Esophagus squamous epithelium (tissue), 4 donors: Measurements from ENCODE around the gene TSPAN32.

Source experiments
- POLR2A ChIP-seq, 4 donors: fragments of 450-650 bp; IDR thresholded peaks; one replicate each; pipeline ENCODE4 v1.6.1; 2017; ENCODE audit warnings: antibody characterized with exemption in 4 of 4, mild to moderate bottlenecking in 4 of 4, moderate library complexity in 3 of 4
- TF ChIP-seq, protein P1 (sequence below), 6 experiments: fragments of 450-650 bp in 4 of 6; fragments of 200-600 bp in 2 of 6; sonication (generic) in 2 of 6; IDR thresholded peaks; one replicate each; pipeline ENCODE4 v1.5.1; 2016 to 2019; ENCODE audit warnings: antibody characterized with exemption in 6 of 6, mild to moderate bottlenecking in 4 of 6, moderate library complexity in 4 of 6

DNA sequence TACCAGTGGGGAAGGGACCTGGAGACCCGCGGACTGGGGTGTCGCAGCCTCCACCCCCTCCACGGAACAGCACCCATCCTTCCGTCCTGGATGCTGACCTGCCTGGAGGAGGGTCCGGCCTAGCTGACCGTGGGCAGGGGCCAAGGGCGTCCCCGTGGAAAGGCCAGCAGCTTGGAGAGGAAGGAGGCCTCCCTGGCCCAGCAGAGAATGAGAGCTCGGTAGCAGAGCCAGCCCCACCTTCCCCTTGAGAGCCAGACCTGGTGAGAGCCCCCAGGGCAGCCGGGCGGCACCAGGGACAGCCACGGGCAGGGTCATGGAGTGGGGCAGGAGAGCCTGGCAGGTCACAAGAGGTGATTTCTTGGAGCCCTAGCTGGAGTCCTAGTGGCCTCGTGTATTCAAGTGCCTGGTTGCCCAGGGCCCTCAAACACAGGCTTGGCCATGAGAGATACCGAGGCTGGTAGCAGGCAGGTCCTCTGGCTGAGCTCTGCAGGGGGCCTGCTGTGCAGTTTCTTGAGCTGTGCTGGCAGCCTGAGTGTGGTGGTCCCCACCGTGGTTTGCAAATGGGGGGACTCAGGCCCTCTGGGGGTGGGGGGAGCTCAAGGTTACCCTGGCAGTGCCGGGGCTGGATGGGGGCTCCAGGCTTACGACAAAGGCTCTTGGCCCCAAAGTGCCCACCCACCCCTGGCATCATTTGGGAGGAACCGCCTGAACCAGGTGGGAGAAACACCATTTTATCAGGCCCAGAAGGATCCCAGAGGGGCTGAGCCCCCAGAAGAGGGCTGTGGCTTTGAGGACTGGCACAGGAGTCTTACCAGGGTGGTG is 7.6 kb downstream of the TSPAN32 start:
- TF ChIP-seq, protein P1, sequence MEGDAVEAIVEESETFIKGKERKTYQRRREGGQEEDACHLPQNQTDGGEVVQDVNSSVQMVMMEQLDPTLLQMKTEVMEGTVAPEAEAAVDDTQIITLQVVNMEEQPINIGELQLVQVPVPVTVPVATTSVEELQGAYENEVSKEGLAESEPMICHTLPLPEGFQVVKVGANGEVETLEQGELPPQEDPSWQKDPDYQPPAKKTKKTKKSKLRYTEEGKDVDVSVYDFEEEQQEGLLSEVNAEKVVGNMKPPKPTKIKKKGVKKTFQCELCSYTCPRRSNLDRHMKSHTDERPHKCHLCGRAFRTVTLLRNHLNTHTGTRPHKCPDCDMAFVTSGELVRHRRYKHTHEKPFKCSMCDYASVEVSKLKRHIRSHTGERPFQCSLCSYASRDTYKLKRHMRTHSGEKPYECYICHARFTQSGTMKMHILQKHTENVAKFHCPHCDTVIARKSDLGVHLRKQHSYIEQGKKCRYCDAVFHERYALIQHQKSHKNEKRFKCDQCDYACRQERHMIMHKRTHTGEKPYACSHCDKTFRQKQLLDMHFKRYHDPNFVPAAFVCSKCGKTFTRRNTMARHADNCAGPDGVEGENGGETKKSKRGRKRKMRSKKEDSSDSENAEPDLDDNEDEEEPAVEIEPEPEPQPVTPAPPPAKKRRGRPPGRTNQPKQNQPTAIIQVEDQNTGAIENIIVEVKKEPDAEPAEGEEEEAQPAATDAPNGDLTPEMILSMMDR (IDR thresholded peaks at IDR 0.05): no peak
- TF ChIP-seq POLR2A (IDR thresholded peaks at IDR 0.05): no peak
